HEK293T (cell line): Measurements from ENCODE around the gene TAF1B.

ENCODE experiments used
- CTCF ChIA-PET: fragments of 350-600 bp; formaldehyde crosslinking; extraction: SDS; loops from one replicate; lab custom pipeline; 2021; ENCODE audit warnings: antibody characterized with exemption, inconsistent platforms; lab: Yijun Ruan, JAX
- POLR2A ChIA-PET: fragments of 350-600 bp; formaldehyde crosslinking; extraction: SDS; loops from one replicate; lab custom pipeline; 2020; ENCODE audit warnings: antibody characterized with exemption, inconsistent platforms; lab: Yijun Ruan, JAX
- DNase-seq: peaks from one replicate; pipeline ENCODE4 v3.0.0; 2012; ENCODE audit warnings: mixed read lengths; ENCODE audit errors: extremely low spot score
- ARNT ChIP-seq: fragments of 450-650 bp; IDR thresholded peaks from 2 replicates; pipeline ENCODE4 v1.6.1; 2017; ENCODE audit warnings: mild to moderate bottlenecking
- BHLHE40 ChIP-seq: fragments of 450-650 bp; IDR thresholded peaks from 2 replicates; pipeline ENCODE4 v1.6.1; 2016; ENCODE audit warnings: mild to moderate bottlenecking, moderate library complexity, borderline replicate concordance
- CTBP1 ChIP-seq: fragments of 450-650 bp; IDR thresholded peaks from 2 replicates; pipeline ENCODE4 v1.6.1; 2016; ENCODE audit warnings: borderline replicate concordance
- ELF4 ChIP-seq: fragments of 450-650 bp; IDR thresholded peaks from 2 replicates; pipeline ENCODE4 v1.6.1; 2017; ENCODE audit warnings: antibody characterized with exemption
- FOXA1 ChIP-seq: fragments of 450-650 bp; IDR thresholded peaks from 2 replicates; pipeline ENCODE4 v1.6.1; 2016; ENCODE audit warnings: mild to moderate bottlenecking
- FOXK2 ChIP-seq: fragments of 450-650 bp; IDR thresholded peaks from 2 replicates; pipeline ENCODE4 v1.6.1; 2016; ENCODE audit warnings: mild to moderate bottlenecking
- FOXM1 ChIP-seq: fragments of 450-650 bp; IDR thresholded peaks from 2 replicates; pipeline ENCODE4 v1.6.1; 2017; ENCODE audit warnings: mild to moderate bottlenecking, borderline replicate concordance
- HDGF ChIP-seq: fragments of 450-650 bp; IDR thresholded peaks from 2 replicates; pipeline ENCODE4 v1.6.1; 2017; ENCODE audit warnings: antibody characterized with exemption, borderline replicate concordance
- L3MBTL2 ChIP-seq: fragments of 450-650 bp; conservative IDR thresholded peaks from 2 replicates; pipeline ENCODE4 v1.6.1; 2016; ENCODE audit warnings: mild to moderate bottlenecking
- LEF1 ChIP-seq: fragments of 450-650 bp; IDR thresholded peaks from 2 replicates; pipeline ENCODE4 v1.6.1; 2017; ENCODE audit warnings: mild to moderate bottlenecking, borderline replicate concordance
- NFRKB ChIP-seq: fragments of 450-650 bp; IDR thresholded peaks from 2 replicates; pipeline ENCODE4 v1.6.1; 2016; ENCODE audit warnings: mild to moderate bottlenecking, moderate library complexity
- PKNOX1 ChIP-seq: fragments of 450-650 bp; IDR thresholded peaks from 2 replicates; pipeline ENCODE4 v1.6.1; 2016
- SUZ12 ChIP-seq: fragments of 450-650 bp; IDR thresholded peaks from 2 replicates; pipeline ENCODE4 v1.6.1; 2016; ENCODE audit warnings: mild to moderate bottlenecking
- TARDBP ChIP-seq: fragments of 450-650 bp; IDR thresholded peaks from 2 replicates; pipeline ENCODE4 v1.6.1; 2016
- ZNF384 ChIP-seq: fragments of 450-650 bp; IDR thresholded peaks from 2 replicates; pipeline ENCODE4 v1.6.1; 2016

Gene TAF1B

GRCh38 chr2:9975805-9976447 lies 132.7 kb downstream of the TAF1B start:
- TF ChIP-seq FOXA1 (no peak), FOXK2 (no peak)
- ChIA-PET CTCF (interaction anchor here (1.2 kb wide), 1 partner anchor 9 kb away, joined by 3 read pairs; no protein-coding TSS in a partner anchor), POLR2A (no interaction called here)
- DNase-seq: no peak

GRCh38 chr2:9979977-9980376 lies 136.7 kb downstream of the TAF1B start:
- no peak for DNase-seq
- POLR2A ChIA-PET: no interaction called here
- no peak for TF ChIP-seq PKNOX1
- no peak for TF ChIP-seq CTBP1
- no peak for TF ChIP-seq L3MBTL2
- no peak for TF ChIP-seq FOXA1
- no peak for TF ChIP-seq TARDBP
- no peak for TF ChIP-seq ZNF384
- no peak for TF ChIP-seq NFRKB
- TF ChIP-seq FOXM1: no peak
- CTCF ChIA-PET: no interaction called here

- DNase-seq: no peak
- TF ChIP-seq PKNOX1 (peak; percentile 56), ARNT (no peak)
- CTCF ChIA-PET: no interaction called here
- POLR2A ChIA-PET: no interaction called here
These were observed 137.2 kb downstream of the TAF1B start for GRCh38 chr2:9980520-9980919.

- TF ChIP-seq FOXA1 (no peak), ZNF384 (no peak), L3MBTL2 (no peak), LEF1 (no peak), CTBP1 (no peak), NFRKB (no peak), PKNOX1 (no peak), BHLHE40 (no peak), FOXM1 (no peak), SUZ12 (no peak)
- CTCF ChIA-PET: interaction anchor here (0.5 to 0.6 kb wide), 2 partner anchors 10 to 21 kb away, joined by 3 to 4 read pairs; no protein-coding TSS in a partner anchor
- DNase-seq: no peak
- POLR2A ChIA-PET: no interaction called here
These were observed 138.4 kb downstream of the TAF1B start for GRCh38 chr2:9981655-9982054.

- CTCF ChIA-PET: no interaction called here
- TF ChIP-seq ARNT (no peak), PKNOX1 (no peak), LEF1 (no peak), BHLHE40 (no peak), FOXA1 (no peak)
- POLR2A ChIA-PET: no interaction called here
- no peak for DNase-seq
These were observed 139.0 kb downstream of the TAF1B start for GRCh38 chr2:9982248-9982647.

- TF ChIP-seq PKNOX1 (no peak), CTBP1 (no peak), LEF1 (no peak), ELF4 (no peak), BHLHE40 (no peak), FOXA1 (no peak), ARNT (no peak), HDGF (no peak)
These were observed 139.6 kb downstream of the TAF1B start for GRCh38 chr2:9982891-9983290.

More at GRCh38 chr2:9982891-9983290, 139.6 kb downstream of the TAF1B start:
- POLR2A ChIA-PET: no interaction called here
- CTCF ChIA-PET: interaction anchor here (0.6 kb wide), 1 partner anchor 13 kb away, joined by 8 read pairs; no protein-coding TSS in a partner anchor
- DNase-seq: no peak
